Esophagus muscularis mucosa (tissue), 3 donors: ENCODE measurements around the gene RALGAPA1.

ENCODE experiments used
- EP300 ChIP-seq: sonication (generic); formaldehyde crosslinking; IDR thresholded peaks from one replicate; pipeline ENCODE4 v1.6.1; 2017; ENCODE audit warnings: antibody characterized with exemption
- TF ChIP-seq, protein P1 (sequence below), 3 experiments: fragments of 200-600 bp in 2 of 3; fragments of 450-650 bp in 1 of 3; sonication (generic) in 2 of 3; IDR thresholded peaks; one replicate each; pipeline ENCODE4 v1.5.1; 2017 to 2019; ENCODE audit warnings: antibody characterized with exemption in 3 of 3, mild to moderate bottlenecking in 2 of 3, moderate library complexity in 1 of 3

- no peak for TF ChIP-seq EP300
- TF ChIP-seq, protein P1, sequence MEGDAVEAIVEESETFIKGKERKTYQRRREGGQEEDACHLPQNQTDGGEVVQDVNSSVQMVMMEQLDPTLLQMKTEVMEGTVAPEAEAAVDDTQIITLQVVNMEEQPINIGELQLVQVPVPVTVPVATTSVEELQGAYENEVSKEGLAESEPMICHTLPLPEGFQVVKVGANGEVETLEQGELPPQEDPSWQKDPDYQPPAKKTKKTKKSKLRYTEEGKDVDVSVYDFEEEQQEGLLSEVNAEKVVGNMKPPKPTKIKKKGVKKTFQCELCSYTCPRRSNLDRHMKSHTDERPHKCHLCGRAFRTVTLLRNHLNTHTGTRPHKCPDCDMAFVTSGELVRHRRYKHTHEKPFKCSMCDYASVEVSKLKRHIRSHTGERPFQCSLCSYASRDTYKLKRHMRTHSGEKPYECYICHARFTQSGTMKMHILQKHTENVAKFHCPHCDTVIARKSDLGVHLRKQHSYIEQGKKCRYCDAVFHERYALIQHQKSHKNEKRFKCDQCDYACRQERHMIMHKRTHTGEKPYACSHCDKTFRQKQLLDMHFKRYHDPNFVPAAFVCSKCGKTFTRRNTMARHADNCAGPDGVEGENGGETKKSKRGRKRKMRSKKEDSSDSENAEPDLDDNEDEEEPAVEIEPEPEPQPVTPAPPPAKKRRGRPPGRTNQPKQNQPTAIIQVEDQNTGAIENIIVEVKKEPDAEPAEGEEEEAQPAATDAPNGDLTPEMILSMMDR (IDR thresholded peaks at IDR 0.05) = no peak
These were observed 214.5 kb downstream of the RALGAPA1 start for GRCh38 chr14:35594616-35595015.
